HUES6 (cell line): ENCODE data around the gene CD9.

Source experiments
- H3K27ac ChIP-seq: 2 replicates; pipeline ENCODE4 v1.7.0; 2013; ENCODE audit warnings: low read depth, mild to moderate bottlenecking, low read length, inconsistent platforms
- H3K27me3 ChIP-seq: 2 replicates; pipeline ENCODE4 v1.6.1; 2013; ENCODE audit warnings: low read length; ENCODE audit not compliant: control insufficient read depth, insufficient read depth
- H3K36me3 ChIP-seq: 2 replicates; pipeline ENCODE4 v1.6.1; 2013; ENCODE audit warnings: low read length; ENCODE audit not compliant: control insufficient read depth, insufficient read depth
- H3K4me1 ChIP-seq: 2 replicates; pipeline ENCODE4 v1.6.1; 2013; ENCODE audit warnings: low read length; ENCODE audit not compliant: control insufficient read depth, insufficient read depth
- H3K4me3 ChIP-seq: 2 replicates; pipeline ENCODE4 v1.5.1; 2013; ENCODE audit warnings: low read depth, low read length
- H3K9ac ChIP-seq: one replicate; pipeline ENCODE4 v1.6.1; 2013; ENCODE audit warnings: mild to moderate bottlenecking, low read length
- H3K9me3 ChIP-seq: 2 replicates; pipeline ENCODE4 v1.6.1; 2013; ENCODE audit warnings: low read depth, low read length; ENCODE audit not compliant: control insufficient read depth, insufficient read depth

The CD9 gene

DNA sequence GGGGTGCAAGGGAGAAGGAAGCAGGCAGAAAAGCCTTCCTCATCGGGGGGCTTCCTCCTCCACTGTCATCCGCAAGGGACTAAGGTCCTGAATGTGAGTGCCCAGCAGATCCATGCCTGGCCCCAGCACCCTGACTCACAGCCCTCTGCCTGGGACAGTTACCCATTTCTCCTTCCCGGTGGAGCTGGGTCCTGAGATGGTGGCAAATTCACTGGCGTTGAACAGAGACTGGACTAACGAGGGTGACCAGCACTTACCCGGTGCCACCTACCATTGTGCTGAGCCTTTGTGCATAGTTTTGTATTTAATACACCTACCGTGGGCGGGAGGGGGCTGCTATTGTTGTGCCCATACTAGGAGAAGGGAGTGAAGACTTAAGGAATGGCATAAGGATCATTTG lies 79.4 kb downstream of the CD9 start:
- Histone ChIP-seq H3K27ac (peak overlapping the region; percentile 2; the same call in 1 of the 2 replicates), H3K4me3 (no peak overlapping the region)

DNA sequence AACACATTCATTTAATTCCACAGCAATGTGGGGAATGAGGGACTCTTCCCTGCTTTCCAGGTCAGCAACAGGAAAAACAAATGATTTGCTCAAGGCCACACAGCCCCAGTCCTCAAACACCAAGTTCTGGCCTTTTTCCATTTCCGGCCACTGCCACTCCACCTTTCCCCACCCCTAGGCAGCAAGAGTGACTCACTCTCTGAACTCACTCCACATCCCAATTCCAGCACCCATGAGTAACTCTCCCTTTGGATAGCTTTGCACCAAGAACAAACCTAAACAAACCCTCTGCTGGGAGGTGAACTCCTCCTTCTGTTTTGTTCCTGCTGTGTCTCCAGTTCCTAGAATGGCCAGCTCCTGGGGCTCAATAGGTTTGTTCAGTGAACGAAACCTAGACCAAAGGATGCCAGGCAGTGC lies 79.9 kb downstream of the CD9 start:
- no peaks in the 10 kb centered on the region for H3K36me3 ChIP-seq
- no peak overlapping the region for H3K4me3 ChIP-seq
- peak overlapping the region; percentile 56 for H3K9ac ChIP-seq
- peak overlapping the region; percentile 63; the same call in 1 of the 2 replicates for H3K27ac ChIP-seq
- H3K9me3 ChIP-seq, result no peaks in the 10 kb centered on the region
- H3K4me1 ChIP-seq, result peaks cover 40% of the 10 kb centered on the region
- no peaks in the 10 kb centered on the region; the same call in 1 of the 2 replicates for H3K27me3 ChIP-seq

More for the DNA sequence above, 79.4 kb downstream of the CD9 start:
- Histone ChIP-seq H3K4me1 (peaks cover 44% of the 10 kb centered on the region), H3K9ac (peak overlapping the region; percentile 56), H3K36me3 (no peaks in the 10 kb centered on the region), H3K9me3 (no peaks in the 10 kb centered on the region), H3K27me3 (no peaks in the 10 kb centered on the region; the same call in 1 of the 2 replicates)

DNA sequence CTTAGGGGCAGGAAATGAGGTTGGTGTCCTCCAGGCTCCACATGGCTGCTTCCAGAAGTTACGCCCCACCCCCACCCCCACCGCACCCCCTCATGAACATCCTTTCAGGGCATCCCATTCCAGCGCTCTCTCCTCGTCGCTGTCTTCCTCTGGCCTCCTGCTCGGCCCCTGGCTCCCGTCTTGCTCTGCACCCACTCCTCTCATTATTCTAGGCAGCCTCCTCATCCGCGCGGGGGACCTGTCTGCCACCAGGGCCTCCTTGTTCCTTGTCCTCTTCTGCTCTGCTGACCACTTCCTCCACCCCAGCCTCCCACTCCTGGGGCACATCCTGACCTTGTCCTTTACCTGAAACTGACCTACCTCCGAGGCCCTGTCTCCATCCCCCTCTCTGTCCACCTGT lies 80.5 kb downstream of the CD9 start:
- Histone ChIP-seq H3K9ac (peak overlapping the region; percentile 56), H3K4me1 (peaks cover 40% of the 10 kb centered on the region), H3K27ac (peak overlapping the region; percentile 63; the same call in 1 of the 2 replicates)

DNA sequence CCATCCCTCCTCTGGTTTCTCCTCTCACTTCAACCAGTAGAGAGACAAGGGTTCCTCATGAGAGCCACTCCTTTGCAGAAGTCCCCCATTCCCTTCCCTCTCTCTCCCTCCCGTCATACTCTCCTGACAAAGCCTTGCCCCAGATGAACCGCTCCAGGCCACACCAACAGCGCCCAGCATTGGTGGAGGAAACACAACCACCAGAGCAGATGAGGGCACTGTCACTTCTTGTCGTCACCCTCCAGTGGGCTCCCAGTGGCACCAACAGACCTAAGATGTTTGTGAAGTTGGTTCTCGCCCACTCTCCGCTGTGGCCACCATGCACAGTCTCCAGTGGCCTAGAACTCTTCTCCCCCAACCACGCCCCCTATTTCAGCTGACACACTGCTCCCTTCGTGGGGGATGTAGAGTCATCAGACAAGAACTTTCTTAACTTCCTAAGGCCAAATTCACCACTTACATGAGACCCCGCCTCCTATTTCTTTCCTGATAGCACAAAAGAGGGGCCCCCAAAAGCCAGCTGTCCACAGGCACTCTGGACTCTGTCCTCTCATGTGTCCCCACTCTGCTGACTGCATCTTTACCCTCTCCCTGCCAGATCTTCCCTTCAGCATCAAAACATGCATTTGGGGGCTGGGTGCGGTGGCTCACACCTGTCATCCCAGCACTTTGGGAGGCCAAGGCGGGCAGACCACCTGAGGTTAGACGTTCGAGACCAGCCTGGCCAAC lies 81.0 kb downstream of the CD9 start:
- Histone ChIP-seq H3K36me3 (no peaks in the 10 kb centered on the region), H3K27ac (no peak overlapping the region), H3K9ac (no peak overlapping the region), H3K27me3 (no peaks in the 10 kb centered on the region; the same call in 1 of the 2 replicates), H3K9me3 (no peaks in the 10 kb centered on the region), H3K4me1 (peaks cover 40% of the 10 kb centered on the region), H3K4me3 (no peak overlapping the region)

More for the DNA sequence above, 80.5 kb downstream of the CD9 start:
- Histone ChIP-seq H3K9me3 (no peaks in the 10 kb centered on the region), H3K4me3 (no peak overlapping the region), H3K36me3 (no peaks in the 10 kb centered on the region), H3K27me3 (no peaks in the 10 kb centered on the region; the same call in 1 of the 2 replicates)

DNA sequence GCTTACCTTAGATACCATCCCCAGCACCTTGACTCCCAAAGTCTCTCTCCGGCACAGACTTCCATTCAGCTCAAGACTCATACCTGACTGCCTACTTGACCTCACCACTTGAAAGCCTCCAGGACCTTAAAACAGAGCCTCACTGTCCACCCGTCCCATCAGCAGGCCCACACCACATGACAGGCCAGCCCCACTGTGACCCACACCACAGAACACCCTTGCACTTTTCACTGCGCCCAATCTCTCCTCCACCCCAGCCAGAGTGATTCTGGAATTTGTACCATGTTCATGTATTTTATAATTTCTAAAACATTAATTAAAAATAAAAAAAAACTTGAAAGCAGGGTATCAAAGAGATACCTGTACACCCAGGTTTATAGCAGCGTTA lies 82.2 kb downstream of the CD9 start:
- Histone ChIP-seq H3K9me3 (no peaks in the 10 kb centered on the region), H3K27me3 (no peaks in the 10 kb centered on the region; the same call in 1 of the 2 replicates), H3K9ac (no peak overlapping the region), H3K36me3 (no peaks in the 10 kb centered on the region), H3K4me3 (no peak overlapping the region), H3K4me1 (peaks cover 35% of the 10 kb centered on the region), H3K27ac (no peak overlapping the region)

DNA sequence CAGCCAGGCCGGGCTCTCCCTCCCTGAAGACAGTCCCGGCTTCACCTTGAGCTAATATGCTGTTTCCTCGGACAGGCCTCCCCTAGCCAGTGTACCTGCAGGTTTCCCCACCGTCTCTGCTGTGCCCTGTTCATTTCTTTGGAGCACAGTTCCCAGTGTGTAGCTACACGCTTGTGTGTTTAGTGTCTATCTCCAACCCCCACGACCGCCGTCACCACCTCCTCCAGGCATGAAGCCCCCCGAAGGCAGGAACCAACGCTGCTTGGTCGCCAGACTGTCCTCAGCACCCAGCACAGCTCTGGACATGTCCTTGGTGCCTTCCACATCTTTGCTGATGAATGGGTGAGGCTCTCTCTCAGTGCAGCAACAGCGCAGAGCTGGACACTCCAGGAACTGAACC lies 84.1 kb downstream of the CD9 start:
- Histone ChIP-seq H3K27ac (no peak overlapping the region), H3K4me3 (no peak overlapping the region), H3K9ac (no peak overlapping the region), H3K9me3 (0 out of 2 replicates have a peak, but pooled peaks cover under 1% of the 10 kb centered on the region), H3K4me1 (peaks cover 21% of the 10 kb centered on the region), H3K36me3 (no peaks in the 10 kb centered on the region), H3K27me3 (no peaks in the 10 kb centered on the region)

DNA sequence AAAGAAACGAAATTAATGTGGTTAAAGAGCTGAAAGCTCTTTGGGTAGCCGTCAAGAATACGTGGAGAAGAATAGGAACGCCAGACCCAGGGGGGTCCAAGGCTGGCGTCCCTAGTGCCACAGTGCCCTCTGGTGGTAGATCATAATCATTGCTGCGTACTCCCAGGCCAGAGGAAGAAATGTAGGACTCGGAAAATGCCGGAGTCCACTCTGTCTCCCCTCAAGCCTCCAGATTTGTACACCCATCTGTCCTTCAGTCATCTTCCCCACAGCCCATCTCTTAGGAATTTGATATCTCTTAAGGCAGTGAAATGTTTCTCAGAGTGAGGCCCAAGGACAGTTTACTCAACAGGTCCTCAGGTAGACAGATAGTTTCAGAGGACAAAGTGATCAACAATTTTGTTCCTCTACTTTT lies 84.9 kb downstream of the CD9 start:
- H3K4me3 ChIP-seq, result no peak overlapping the region
- peaks cover 13% of the 10 kb centered on the region for H3K4me1 ChIP-seq
- H3K27me3 ChIP-seq, result no peaks in the 10 kb centered on the region
- H3K36me3 ChIP-seq, result no peaks in the 10 kb centered on the region
- no peak overlapping the region for H3K9ac ChIP-seq
- H3K27ac ChIP-seq, result no peak overlapping the region
- peaks cover 8% of the 10 kb centered on the region; the same call in 1 of the 2 replicates for H3K9me3 ChIP-seq

DNA sequence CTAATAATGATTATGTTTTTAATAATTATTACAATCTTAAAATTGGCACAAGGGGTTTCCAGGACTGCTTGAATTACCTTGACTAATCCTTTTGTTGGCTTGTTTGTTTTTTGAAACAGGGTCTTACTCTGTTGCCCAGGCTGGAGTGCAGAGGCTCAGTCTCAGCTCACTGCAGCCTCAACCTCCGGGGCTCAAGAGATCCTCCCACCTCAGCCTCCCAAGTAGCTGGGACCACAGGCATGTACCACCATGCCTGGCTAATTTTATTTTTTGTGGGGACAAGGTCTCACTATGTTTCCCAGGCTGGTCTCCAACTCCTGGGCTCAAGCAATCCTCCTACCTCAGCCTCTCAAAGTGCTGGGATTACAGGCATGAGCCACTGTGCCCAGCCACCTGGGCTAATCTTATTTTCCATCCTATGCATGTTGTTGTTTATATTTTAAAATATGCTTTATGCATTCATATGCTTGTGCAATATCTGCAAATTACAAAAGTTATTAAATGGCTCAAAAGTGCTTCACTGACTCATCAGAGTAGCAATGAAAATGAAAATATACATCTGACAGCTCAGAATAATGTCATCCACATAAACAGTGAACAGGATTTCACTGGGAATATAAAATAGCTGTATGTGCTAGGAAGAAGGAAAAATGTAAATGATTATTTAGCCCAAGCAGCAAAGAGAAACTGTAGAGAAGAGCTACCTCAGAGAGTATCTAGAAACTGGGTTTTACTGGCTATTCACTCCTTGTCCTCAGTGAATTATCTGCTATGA lies 85.5 kb downstream of the CD9 start:
- Histone ChIP-seq H3K4me1 (peaks cover 8% of the 10 kb centered on the region; the same call in 1 of the 2 replicates), H3K36me3 (no peaks in the 10 kb centered on the region), H3K9ac (no peak overlapping the region), H3K27me3 (no peaks in the 10 kb centered on the region), H3K9me3 (peaks cover 8% of the 10 kb centered on the region; the same call in 1 of the 2 replicates), H3K27ac (no peak overlapping the region), H3K4me3 (no peak overlapping the region)
